ENCODE results near the gene SBSN. TPM values are rescaled to one million over a fixed set of nuclear protein-coding genes. Genes with fewer than 3 reads are reported as not detected.
A peak's percentile ranks its signal among the peaks of the same experiment; 100 is the strongest.

The SBSN gene
- total and polyA plus RNA-seq, 9 of the 15 experiments (the other 6 are each of a cell fraction or from before 2014, with no cell fraction given) = 0.05 TPM; not detected in 8

DNA sequence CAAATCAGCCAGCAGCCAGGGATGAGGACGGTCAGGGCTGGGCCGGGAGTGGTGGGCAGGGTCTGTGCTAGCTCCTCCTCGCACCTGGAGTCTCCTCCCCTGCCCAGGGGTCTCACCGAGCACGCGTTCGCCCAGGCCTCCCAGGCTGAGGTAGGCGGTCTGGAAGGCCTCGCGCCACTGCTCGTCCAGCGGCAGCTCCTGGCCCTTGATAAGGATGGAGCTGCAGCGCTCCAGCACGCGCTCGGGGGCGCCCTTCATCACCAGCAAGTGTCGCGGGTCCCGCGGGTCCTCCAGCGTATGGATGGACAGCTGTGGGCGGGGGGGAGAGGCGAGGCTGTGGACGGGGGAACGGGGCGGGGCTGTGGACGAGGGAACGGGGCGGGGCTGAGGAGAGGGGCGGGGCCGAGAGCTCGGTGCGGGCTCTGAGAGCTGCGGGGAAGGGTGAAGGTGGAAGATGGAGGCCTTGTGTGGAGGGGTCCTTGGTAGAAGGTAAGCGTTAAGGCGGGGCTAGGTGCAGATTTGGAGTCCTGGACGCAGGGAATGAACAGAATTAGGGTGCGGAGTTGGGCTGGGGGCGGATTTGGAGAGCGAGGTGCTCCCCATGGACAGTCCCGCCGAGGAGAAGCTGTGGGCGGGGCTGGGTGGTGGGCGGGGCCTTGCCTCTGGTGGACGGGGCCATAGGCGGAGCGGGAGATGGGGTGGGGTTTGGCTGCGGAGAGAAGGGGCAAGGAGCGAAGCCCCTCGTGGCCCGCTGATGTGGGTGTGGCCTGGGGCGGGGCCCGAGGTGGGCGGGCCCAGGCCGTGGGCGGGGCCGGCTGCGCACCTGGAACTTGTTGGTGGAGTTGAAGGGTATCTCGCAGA lies 29.7 kb upstream of the SBSN start (continued):
- TF ChIP-seq TAF1 (IDR thresholded peaks at IDR 0.05; ENCODE audit: control insufficient read depth, extremely low read depth, insufficient read depth, low read length, severe bottlenecking) = no peak
- TF ChIP-seq NR2C1 (IDR thresholded peaks at IDR 0.05) = no peak
- TF ChIP-seq NR2C1 (tag; IDR thresholded peaks at IDR 0.05) = no peak
- TF ChIP-seq, protein P1, sequence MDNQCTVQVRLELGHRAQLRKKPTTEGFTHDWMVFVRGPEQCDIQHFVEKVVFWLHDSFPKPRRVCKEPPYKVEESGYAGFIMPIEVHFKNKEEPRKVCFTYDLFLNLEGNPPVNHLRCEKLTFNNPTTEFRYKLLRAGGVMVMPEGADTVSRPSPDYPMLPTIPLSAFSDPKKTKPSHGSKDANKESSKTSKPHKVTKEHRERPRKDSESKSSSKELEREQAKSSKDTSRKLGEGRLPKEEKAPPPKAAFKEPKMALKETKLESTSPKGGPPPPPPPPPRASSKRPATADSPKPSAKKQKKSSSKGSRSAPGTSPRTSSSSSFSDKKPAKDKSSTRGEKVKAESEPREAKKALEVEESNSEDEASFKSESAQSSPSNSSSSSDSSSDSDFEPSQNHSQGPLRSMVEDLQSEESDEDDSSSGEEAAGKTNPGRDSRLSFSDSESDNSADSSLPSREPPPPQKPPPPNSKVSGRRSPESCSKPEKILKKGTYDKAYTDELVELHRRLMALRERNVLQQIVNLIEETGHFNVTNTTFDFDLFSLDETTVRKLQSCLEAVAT (IDR thresholded peaks at IDR 0.05) = no peak
- TF ChIP-seq MTA3 (IDR thresholded peaks at IDR 0.05; ENCODE audit: borderline replicate concordance) = no peak
- TF ChIP-seq ZNF224 (CRISPR knock-in tag; IDR thresholded peaks at IDR 0.05) = no peak
- no peak for TF ChIP-seq HDGF (IDR thresholded peaks at IDR 0.05)
- TF ChIP-seq FOSL1 (tag; conservative IDR thresholded peaks at IDR 0.05) = no peak
- TF ChIP-seq NUFIP1 (IDR thresholded peaks at IDR 0.05; ENCODE audit: partially characterized antibody) = no peak
- no peak for TF ChIP-seq NCOR1 (IDR thresholded peaks at IDR 0.05)
- no peak for TF ChIP-seq TAF7 (tag; IDR thresholded peaks at IDR 0.05)
- TF ChIP-seq SMAD2 (IDR thresholded peaks at IDR 0.05; ENCODE audit: low read depth, low read length) = no peak
- no peak for TF ChIP-seq SPI1 (IDR thresholded peaks at IDR 0.05; ENCODE audit: borderline replicate concordance, low read depth, low read length)
- TF ChIP-seq ESRRA (IDR thresholded peaks at IDR 0.05; ENCODE audit: borderline replicate concordance, low read depth) = 0 out of 2 replicates have a peak, but pooled peaks have one; percentile 9
- TF ChIP-seq MTA2 (IDR thresholded peaks at IDR 0.05; ENCODE audit: low read depth) = no peak
- TF ChIP-seq, protein P2, sequence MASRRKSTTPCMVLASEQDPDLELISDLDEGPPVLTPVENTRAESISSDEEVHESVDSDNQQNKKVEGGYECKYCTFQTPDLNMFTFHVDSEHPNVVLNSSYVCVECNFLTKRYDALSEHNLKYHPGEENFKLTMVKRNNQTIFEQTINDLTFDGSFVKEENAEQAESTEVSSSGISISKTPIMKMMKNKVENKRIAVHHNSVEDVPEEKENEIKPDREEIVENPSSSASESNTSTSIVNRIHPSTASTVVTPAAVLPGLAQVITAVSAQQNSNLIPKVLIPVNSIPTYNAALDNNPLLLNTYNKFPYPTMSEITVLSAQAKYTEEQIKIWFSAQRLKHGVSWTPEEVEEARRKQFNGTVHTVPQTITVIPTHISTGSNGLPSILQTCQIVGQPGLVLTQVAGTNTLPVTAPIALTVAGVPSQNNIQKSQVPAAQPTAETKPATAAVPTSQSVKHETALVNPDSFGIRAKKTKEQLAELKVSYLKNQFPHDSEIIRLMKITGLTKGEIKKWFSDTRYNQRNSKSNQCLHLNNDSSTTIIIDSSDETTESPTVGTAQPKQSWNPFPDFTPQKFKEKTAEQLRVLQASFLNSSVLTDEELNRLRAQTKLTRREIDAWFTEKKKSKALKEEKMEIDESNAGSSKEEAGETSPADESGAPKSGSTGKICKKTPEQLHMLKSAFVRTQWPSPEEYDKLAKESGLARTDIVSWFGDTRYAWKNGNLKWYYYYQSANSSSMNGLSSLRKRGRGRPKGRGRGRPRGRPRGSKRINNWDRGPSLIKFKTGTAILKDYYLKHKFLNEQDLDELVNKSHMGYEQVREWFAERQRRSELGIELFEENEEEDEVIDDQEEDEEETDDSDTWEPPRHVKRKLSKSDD (conservative IDR thresholded peaks at IDR 0.05; ENCODE audit: low read length) = no peak
- no peak for TF ChIP-seq ZNF232 (CRISPR knock-in tag; IDR thresholded peaks at IDR 0.05)
- no peak for TF ChIP-seq MCM7 (IDR thresholded peaks at IDR 0.05)
- TF ChIP-seq ZNF140 (CRISPR knock-in tag; IDR thresholded peaks at IDR 0.05) = no peak
- no peak for TF ChIP-seq SAP30 (IDR thresholded peaks at IDR 0.05; ENCODE audit: borderline replicate concordance, insufficient read depth, low read depth, low read length, poor library complexity, severe bottlenecking)
- TF ChIP-seq RHOXF2B (CRISPR knock-in tag; conservative IDR thresholded peaks at IDR 0.05) = no peak
- peak; percentile 53 for TF ChIP-seq MYC (IDR thresholded peaks at IDR 0.05; ENCODE audit: low read depth, low read length)
- TF ChIP-seq MYC (CRISPR knock-in tag; IDR thresholded peaks at IDR 0.05; ENCODE audit: borderline replicate concordance, low read depth) = no peak
- TF ChIP-seq, protein P3, sequence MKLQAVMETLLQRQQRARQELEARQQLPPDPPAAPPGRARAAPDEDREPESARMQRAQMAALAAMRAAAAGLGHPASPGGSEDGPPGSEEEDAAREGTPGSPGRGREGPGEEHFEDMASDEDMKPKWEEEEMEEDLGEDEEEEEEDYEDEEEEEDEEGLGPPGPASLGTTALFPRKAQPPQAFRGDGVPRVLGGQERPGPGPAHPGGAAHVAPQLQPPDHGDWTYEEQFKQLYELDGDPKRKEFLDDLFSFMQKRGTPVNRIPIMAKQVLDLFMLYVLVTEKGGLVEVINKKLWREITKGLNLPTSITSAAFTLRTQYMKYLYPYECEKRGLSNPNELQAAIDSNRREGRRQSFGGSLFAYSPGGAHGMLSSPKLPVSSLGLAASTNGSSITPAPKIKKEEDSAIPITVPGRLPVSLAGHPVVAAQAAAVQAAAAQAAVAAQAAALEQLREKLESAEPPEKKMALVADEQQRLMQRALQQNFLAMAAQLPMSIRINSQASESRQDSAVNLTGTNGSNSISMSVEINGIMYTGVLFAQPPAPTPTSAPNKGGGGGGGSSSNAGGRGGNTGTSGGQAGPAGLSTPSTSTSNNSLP (IDR thresholded peaks at IDR 0.05; ENCODE audit: borderline replicate concordance, low read depth, low read length) = no peak
- no peak for TF ChIP-seq GATAD2B (IDR thresholded peaks at IDR 0.05; ENCODE audit: borderline replicate concordance)

Data from K562 (cell line).